Trophoblast cell (in vitro differentiated cells and primary cell): ENCODE data around the gene MRC2. TPM values are rescaled to one million over a fixed set of nuclear protein-coding genes. Genes with fewer than 3 reads are reported as not detected.
A peak's percentile ranks its signal among the peaks of the same experiment; 100 is the strongest.

Experiments
- DNase-seq, 2 donors: peaks; one replicate each; pipeline ENCODE4 v3.0.0-alpha.2; 2016
- H2AFZ ChIP-seq: 2 replicates; pipeline ENCODE4 v1.6.1; 2013; ENCODE audit warnings: low read length, moderate library complexity, mild to moderate bottlenecking; ENCODE audit not compliant: insufficient read depth, poor library complexity
- H2AK5ac ChIP-seq: 2 replicates; pipeline ENCODE4 v1.6.1; 2013; ENCODE audit warnings: mild to moderate bottlenecking, low read length
- H2BK120ac ChIP-seq: 2 replicates; pipeline ENCODE4 v1.6.1; 2013; ENCODE audit warnings: low read length, mild to moderate bottlenecking, moderate library complexity; ENCODE audit not compliant: insufficient read depth, poor library complexity
- H2BK12ac ChIP-seq: 2 replicates; pipeline ENCODE4 v1.6.1; 2013; ENCODE audit warnings: mild to moderate bottlenecking, low read length, moderate library complexity
- H2BK5ac ChIP-seq: 2 replicates; pipeline ENCODE4 v1.6.1; 2013; ENCODE audit warnings: low read length, low read depth, moderate library complexity, mild to moderate bottlenecking; ENCODE audit not compliant: poor library complexity
- H3K14ac ChIP-seq: 2 replicates; pipeline ENCODE4 v1.6.1; 2013; ENCODE audit warnings: mild to moderate bottlenecking, low read length
- H3K18ac ChIP-seq: 2 replicates; pipeline ENCODE4 v1.6.1; 2013; ENCODE audit warnings: mild to moderate bottlenecking, low read length
- H3K23ac ChIP-seq: 2 replicates; pipeline ENCODE4 v1.6.1; 2013; ENCODE audit warnings: low read length
- H3K27ac ChIP-seq: 2 replicates; pipeline ENCODE4 v1.5.1; 2013; ENCODE audit warnings: low read depth, mild to moderate bottlenecking, inconsistent platforms, low read length, moderate library complexity
- H3K27me3 ChIP-seq: 2 replicates; pipeline ENCODE4 v1.6.1; 2013; ENCODE audit warnings: inconsistent platforms, mild to moderate bottlenecking, low read length, moderate library complexity; ENCODE audit not compliant: insufficient read depth
- H3K36me3 ChIP-seq, 2 experiments: 1 replicate in 1 of 2; 2 replicates in 1 of 2; pipeline ENCODE4 v1.6.1; 2013; ENCODE audit warnings: low read length in 2 of 2, mild to moderate bottlenecking in 2 of 2, moderate library complexity in 1 of 2; ENCODE audit not compliant: insufficient read depth in 2 of 2, control insufficient read depth in 1 of 2
- H3K4ac ChIP-seq: 2 replicates; pipeline ENCODE4 v1.6.1; 2013; ENCODE audit warnings: low read depth, mild to moderate bottlenecking, low read length, moderate library complexity
- H3K4me1 ChIP-seq, 2 experiments: 1 replicate in 1 of 2; 2 replicates in 1 of 2; pipeline ENCODE4 v1.6.1; 2013; ENCODE audit warnings: low read length in 2 of 2, mild to moderate bottlenecking in 2 of 2, moderate library complexity in 1 of 2; ENCODE audit not compliant: insufficient read depth in 2 of 2, control insufficient read depth in 1 of 2
- H3K4me2 ChIP-seq: 2 replicates; pipeline ENCODE4 v1.6.1; 2013; ENCODE audit warnings: inconsistent platforms, mild to moderate bottlenecking, low read length, moderate library complexity
- H3K4me3 ChIP-seq: 2 replicates; pipeline ENCODE4 v1.5.1; 2013; ENCODE audit warnings: mild to moderate bottlenecking, low read depth, low read length, inconsistent platforms
- H3K79me1 ChIP-seq: one replicate; pipeline ENCODE4 v1.6.1; 2013; ENCODE audit warnings: low read length
- H3K79me2 ChIP-seq: 2 replicates; pipeline ENCODE4 v1.6.1; 2013; ENCODE audit warnings: low read length, mild to moderate bottlenecking; ENCODE audit not compliant: control insufficient read depth, insufficient read depth, poor library complexity
- H3K9ac ChIP-seq: 2 replicates; pipeline ENCODE4 v1.6.1; 2013; ENCODE audit warnings: mild to moderate bottlenecking, low read length
- H3K9me3 ChIP-seq: 2 replicates; pipeline ENCODE4 v1.6.1; 2013; ENCODE audit warnings: low read depth, mild to moderate bottlenecking, control low read depth, inconsistent platforms, low read length; ENCODE audit not compliant: insufficient read depth
- H4K12ac ChIP-seq: 2 replicates; pipeline ENCODE4 v1.6.1; 2013; ENCODE audit warnings: low read depth, mild to moderate bottlenecking, low read length, moderate library complexity
- H4K8ac ChIP-seq: 2 replicates; pipeline ENCODE4 v1.6.1; 2013; ENCODE audit warnings: low read depth, mild to moderate bottlenecking, low read length, moderate library complexity
- H4K91ac ChIP-seq: one replicate; pipeline ENCODE4 v1.6.1; 2013; ENCODE audit warnings: low read depth, mild to moderate bottlenecking, low read length, moderate library complexity
- WGBS: extraction: QIAGEN DNeasy Blood & Tissue Kit; methylation state at CpG from one replicate; pipeline ENCODE4 v1.1.7; 2013; ENCODE audit warnings: missing lambda C conversion rate; ENCODE audit not compliant: insufficient read length, insufficient coverage; ENCODE audit errors: extremely low coverage; 5-methylcytosine and 5-hydroxymethylcytosine counted together
- polyA plus RNA-seq: library from polyadenylated mRNA; stranded (reverse); fragments of 200-250 nt; gene quantifications from 2 replicates; pipeline ENCODE4 v1.2.3, GENCODE V29; 2013

The MRC2 gene
- polyA plus RNA-seq, result 70.3 and 73.6 TPM in 2 replicates

DNA sequence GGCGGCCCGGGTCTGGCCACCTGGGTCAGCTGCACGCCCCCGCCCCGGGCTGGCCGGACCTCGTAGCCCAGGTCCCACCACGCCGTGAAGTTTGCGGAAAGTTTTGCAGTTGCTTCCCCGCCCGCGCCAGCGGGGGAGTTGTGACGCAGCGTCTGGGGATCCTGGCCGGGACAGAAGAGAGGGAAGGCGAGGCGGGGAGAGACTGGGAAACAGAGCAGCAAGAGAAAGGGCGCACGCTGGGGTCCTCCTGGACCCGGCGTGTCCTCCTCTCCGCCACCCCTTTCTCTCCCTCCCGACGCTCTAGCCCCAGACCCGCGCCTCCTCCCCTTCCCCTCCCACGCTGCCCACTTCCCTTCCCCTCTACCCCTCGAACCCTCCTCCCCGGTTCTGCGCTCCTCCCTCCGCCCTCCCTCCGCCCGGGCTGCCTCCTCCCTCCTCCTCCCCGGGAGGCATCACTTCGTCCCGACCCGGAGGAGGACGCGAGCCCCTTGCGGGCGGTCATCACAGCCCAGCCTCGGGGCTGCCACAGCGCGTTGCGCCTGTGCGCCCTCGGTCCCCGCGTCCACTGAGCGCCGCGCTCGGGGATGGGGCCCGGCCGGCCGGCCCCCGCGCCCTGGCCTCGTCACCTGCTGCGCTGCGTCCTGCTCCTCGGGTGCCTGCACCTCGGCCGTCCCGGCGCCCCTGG lies at the start of gene MRC2:
TSS of gene MRC2 (plus strand) at position 452 of the 685 bp plus-strand sequence. CDS start at position 585, 133 bp downstream.
- peak within 1 kb of the TSS; percentile 88 for H4K91ac ChIP-seq
- DNase-seq, result peak; percentile 84 to 86
- H3K79me2 ChIP-seq, result peaks cover 11% of the 10 kb centered on the region
- peak within 1 kb of the TSS; percentile 22 for H4K12ac ChIP-seq
- peak within 1 kb of the TSS; percentile 75 for H3K4ac ChIP-seq
- no peaks in the 10 kb centered on the region for H3K9me3 ChIP-seq
- no CpG with 5 or more reads among the region's 68 CpGs for whole genome bisulfite sequencing
- no peak within 1 kb of the TSS for H3K23ac ChIP-seq
- peak within 1 kb of the TSS; percentile 90 for H3K27ac ChIP-seq
- H3K4me1 ChIP-seq, result peaks cover 21 to 23% of the 10 kb centered on the region in 2 experiments
- peak within 1 kb of the TSS; percentile 86 for H3K4me3 ChIP-seq
- H2BK12ac ChIP-seq, result peak within 1 kb of the TSS; percentile 28
- H4K8ac ChIP-seq, result peak within 1 kb of the TSS; percentile 86
- peak within 1 kb of the TSS; percentile 84 for H3K9ac ChIP-seq
- peak within 1 kb of the TSS; percentile 88 for H3K4me2 ChIP-seq
- peak within 1 kb of the TSS; percentile 89 for H3K18ac ChIP-seq
- peak within 1 kb of the TSS; percentile 24 for H2AK5ac ChIP-seq
- H2BK5ac ChIP-seq, result peak within 1 kb of the TSS; percentile 78
- H2BK120ac ChIP-seq, result peak within 1 kb of the TSS; percentile 79
- peaks cover 24% of the 10 kb centered on the region for H3K79me1 ChIP-seq
- H2AFZ ChIP-seq, result peak within 1 kb of the TSS; percentile 33
- H3K36me3 ChIP-seq, result peaks cover 12 to 20% of the 10 kb centered on the region in 2 experiments
- peak within 1 kb of the TSS; percentile 77 for H3K14ac ChIP-seq
- no peaks in the 10 kb centered on the region for H3K27me3 ChIP-seq

DNA sequence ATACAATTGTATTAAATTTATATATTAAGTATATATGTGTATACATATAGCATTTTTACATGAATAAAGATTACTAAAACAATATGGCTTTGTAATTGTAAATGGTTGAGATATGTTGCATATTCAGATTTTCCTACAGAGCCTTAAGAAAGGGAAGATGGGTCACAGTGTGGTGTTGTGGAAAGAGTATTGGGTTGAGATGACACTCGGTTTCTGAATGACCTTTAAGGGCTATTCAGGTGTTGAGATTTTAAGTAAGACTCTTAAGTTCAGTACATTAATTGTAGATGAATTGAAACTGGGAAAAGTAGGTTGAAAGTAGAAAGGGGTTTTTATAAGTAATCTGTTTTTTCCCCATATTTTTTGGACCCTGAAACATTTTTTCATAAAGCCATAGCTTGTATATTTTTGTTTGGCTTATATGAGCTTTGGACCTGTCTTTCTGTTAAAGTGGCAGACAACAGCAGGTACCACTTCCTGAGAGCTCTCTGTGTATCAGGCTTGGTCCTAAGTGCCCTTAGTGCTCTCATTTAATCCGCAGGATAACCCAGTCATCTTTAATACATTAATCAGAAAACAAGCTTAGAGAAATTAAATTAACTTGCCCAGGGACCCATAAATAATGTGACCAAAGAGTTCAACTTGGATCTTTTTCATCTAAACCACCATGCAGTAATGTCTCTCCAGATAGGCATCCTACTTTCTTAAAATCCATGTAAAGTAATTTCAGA lies 48.5 kb upstream of the MRC2 start:
- H2AFZ ChIP-seq, result no peak overlapping the region
- no peak overlapping the region for H3K9ac ChIP-seq
- no peak overlapping the region for H2BK120ac ChIP-seq
- no peak overlapping the region for H3K18ac ChIP-seq
- H2BK5ac ChIP-seq, result no peak overlapping the region
- H2BK12ac ChIP-seq, result no peak overlapping the region
- no peak overlapping the region for H4K12ac ChIP-seq
- no peak overlapping the region for H3K27ac ChIP-seq
- H3K4me1 ChIP-seq, result no peaks in the 10 kb centered on the region
- no peak for DNase-seq
- H3K4me2 ChIP-seq, result no peak overlapping the region
- H3K4ac ChIP-seq, result no peak overlapping the region
- no peak overlapping the region for H3K14ac ChIP-seq
- H3K79me1 ChIP-seq, result no peaks in the 10 kb centered on the region
- H3K27me3 ChIP-seq, result no peaks in the 10 kb centered on the region
- no peaks in the 10 kb centered on the region for H3K9me3 ChIP-seq
- no peak overlapping the region for H2AK5ac ChIP-seq
- peaks cover 11 to 15% of the 10 kb centered on the region in 2 experiments for H3K36me3 ChIP-seq
- no peak overlapping the region for H4K8ac ChIP-seq
- H3K23ac ChIP-seq, result no peak overlapping the region
- no peak overlapping the region for H4K91ac ChIP-seq
- no CpG with 5 or more reads among the region's 2 CpGs for WGBS
- H3K79me2 ChIP-seq, result no peaks in the 10 kb centered on the region
- no peak overlapping the region for H3K4me3 ChIP-seq

DNA sequence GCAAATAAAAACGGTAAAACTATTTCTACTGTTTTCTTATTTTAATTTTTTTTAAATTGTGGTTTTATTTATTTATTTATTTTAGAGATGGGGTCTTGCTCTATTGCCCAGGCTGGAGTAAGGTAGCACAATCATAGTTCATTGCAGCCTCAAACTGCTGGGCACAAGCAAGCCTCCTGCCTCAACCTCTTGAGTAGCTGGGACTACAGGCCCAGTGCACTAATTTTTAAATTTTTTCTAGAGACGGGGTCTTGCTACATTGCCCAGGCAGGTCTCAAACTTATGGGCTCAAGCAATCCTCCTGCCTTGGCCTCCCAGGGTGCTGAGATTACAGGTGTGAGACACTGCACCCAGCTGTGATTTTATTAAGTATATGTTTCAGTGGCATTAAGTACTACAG lies 46.5 kb upstream of the MRC2 start:
- H3K4me3 ChIP-seq, result no peak overlapping the region
- no peaks in the 10 kb centered on the region for H3K4me1 ChIP-seq
- H3K27me3 ChIP-seq, result no peaks in the 10 kb centered on the region
- peaks cover 8 to 13% of the 10 kb centered on the region in 2 experiments for H3K36me3 ChIP-seq
- no peaks in the 10 kb centered on the region for H3K79me2 ChIP-seq
- no peak overlapping the region for H2AK5ac ChIP-seq
- no peak for DNase-seq
- H3K9ac ChIP-seq, result no peak overlapping the region
- no peaks in the 10 kb centered on the region for H3K9me3 ChIP-seq
- H3K79me1 ChIP-seq, result no peaks in the 10 kb centered on the region
- H3K18ac ChIP-seq, result no peak overlapping the region
- no peak overlapping the region for H3K4ac ChIP-seq
- H3K27ac ChIP-seq, result no peak overlapping the region
- no peak overlapping the region for H4K8ac ChIP-seq
- no peak overlapping the region for H2BK5ac ChIP-seq
- no peak overlapping the region for H3K23ac ChIP-seq
- no peak overlapping the region for H2BK12ac ChIP-seq
- no peak overlapping the region for H2AFZ ChIP-seq
- WGBS, result no CpG with 5 or more reads among the region's 2 CpGs
- H4K91ac ChIP-seq, result no peak overlapping the region
- H4K12ac ChIP-seq, result no peak overlapping the region
- H3K4me2 ChIP-seq, result no peak overlapping the region
- no peak overlapping the region for H2BK120ac ChIP-seq
- H3K14ac ChIP-seq, result no peak overlapping the region

DNA sequence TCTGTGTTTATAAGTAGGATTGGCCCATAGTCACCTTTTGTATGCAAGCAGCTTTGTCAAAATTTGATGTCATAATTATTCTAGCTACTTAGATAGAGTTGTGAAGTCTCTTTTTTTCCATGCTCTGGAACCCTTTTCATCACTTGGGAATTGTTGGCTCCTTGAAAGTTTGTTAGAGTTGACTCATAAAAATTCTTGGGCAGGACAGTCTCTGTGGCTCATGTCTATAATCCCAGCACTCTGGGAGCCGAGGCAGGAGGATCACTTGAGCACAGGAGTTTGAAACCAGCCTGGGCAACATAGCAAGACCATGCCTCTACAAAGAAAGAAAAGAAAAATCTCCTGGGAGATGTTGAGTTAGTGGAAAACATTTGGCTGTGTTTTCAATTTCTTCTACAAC lies 45.7 kb upstream of the MRC2 start:
- H2BK5ac ChIP-seq, result no peak overlapping the region
- H3K27me3 ChIP-seq, result no peaks in the 10 kb centered on the region
- H3K79me2 ChIP-seq, result no peaks in the 10 kb centered on the region
- H3K27ac ChIP-seq, result no peak overlapping the region
- H3K79me1 ChIP-seq, result no peaks in the 10 kb centered on the region
- no peak for DNase-seq
- H4K12ac ChIP-seq, result no peak overlapping the region
- H3K4me3 ChIP-seq, result no peak overlapping the region
- no peak overlapping the region for H2AFZ ChIP-seq
- no peak overlapping the region for H3K14ac ChIP-seq
- H3K23ac ChIP-seq, result no peak overlapping the region
- H3K4me1 ChIP-seq, result no peaks in the 10 kb centered on the region
- H4K91ac ChIP-seq, result no peak overlapping the region
- H2BK12ac ChIP-seq, result no peak overlapping the region
- H2BK120ac ChIP-seq, result no peak overlapping the region
- no peak overlapping the region for H3K18ac ChIP-seq
- no peak overlapping the region for H2AK5ac ChIP-seq
- H3K9me3 ChIP-seq, result no peaks in the 10 kb centered on the region
- H3K4ac ChIP-seq, result no peak overlapping the region
- H3K9ac ChIP-seq, result no peak overlapping the region
- no CpG with 5 or more reads among the region's 1 CpG for WGBS
- H3K4me2 ChIP-seq, result no peak overlapping the region
- peaks cover 10 to 14% of the 10 kb centered on the region in 2 experiments for H3K36me3 ChIP-seq
- H4K8ac ChIP-seq, result no peak overlapping the region
